Neuronal stem cell (in vitro differentiated cells): ENCODE data around the gene CREB3.
A peak's percentile ranks its signal among the peaks of the same experiment; 100 is the strongest.

ENCODE experiments used
- DNase-seq: peaks from one replicate; pipeline ENCODE4 v3.0.0-alpha.2; 2013; ENCODE audit warnings: low spot score
- H2AFZ ChIP-seq: one replicate; pipeline ENCODE4 v1.6.1; 2013; ENCODE audit warnings: mild to moderate bottlenecking, low read length, inconsistent platforms
- H2AK5ac ChIP-seq: 2 replicates; pipeline ENCODE4 v1.6.1; 2013; ENCODE audit warnings: low read depth, mild to moderate bottlenecking, inconsistent platforms, low read length, moderate library complexity, mixed read lengths
- H2BK120ac ChIP-seq: 2 replicates; pipeline ENCODE4 v1.6.1; 2013; ENCODE audit warnings: low read depth, mild to moderate bottlenecking, inconsistent platforms, low read length, moderate library complexity, mixed read lengths
- H2BK12ac ChIP-seq: one replicate; pipeline ENCODE4 v1.6.1; 2013; ENCODE audit warnings: low read length, inconsistent platforms
- H2BK15ac ChIP-seq: 2 replicates; pipeline ENCODE4 v1.6.1; 2013; ENCODE audit warnings: mild to moderate bottlenecking, low read length, inconsistent platforms, mixed read lengths
- H2BK5ac ChIP-seq: one replicate; pipeline ENCODE4 v1.6.1; 2013; ENCODE audit warnings: inconsistent platforms, mild to moderate bottlenecking, low read length, moderate library complexity
- H3K14ac ChIP-seq: one replicate; pipeline ENCODE4 v1.6.1; 2013; ENCODE audit warnings: low read length, inconsistent platforms
- H3K18ac ChIP-seq: 2 replicates; pipeline ENCODE4 v1.6.1; 2013; ENCODE audit warnings: low read length, inconsistent platforms
- H3K23ac ChIP-seq: 2 replicates; pipeline ENCODE4 v1.6.1; 2013; ENCODE audit warnings: low read depth, mild to moderate bottlenecking, mixed read lengths, low read length, inconsistent platforms; ENCODE audit not compliant: poor library complexity
- H3K27ac ChIP-seq: replicated peaks from 3 replicates; pipeline ENCODE4 v1.5.1; 2013; ENCODE audit warnings: low read length, inconsistent platforms
- H3K27me3 ChIP-seq, 3 experiments: 2 replicates each; pipeline ENCODE4 v1.6.1; 2013; ENCODE audit warnings: low read length in 3 of 3, mild to moderate bottlenecking in 2 of 3, inconsistent platforms in 1 of 3, low read depth in 1 of 3, mixed read lengths in 1 of 3, moderate library complexity in 1 of 3; ENCODE audit not compliant: control insufficient read depth in 3 of 3, insufficient read depth in 3 of 3
- H3K36me3 ChIP-seq, 2 donors: replicated peaks in 1 of 2; 2 replicates each; pipeline ENCODE4 v1.6.1; 2013; ENCODE audit warnings: low read length in 2 of 2; ENCODE audit not compliant: control insufficient read depth in 2 of 2, insufficient read depth in 2 of 2
- H3K4ac ChIP-seq: 2 replicates; pipeline ENCODE4 v1.6.1; 2013; ENCODE audit warnings: inconsistent platforms, mild to moderate bottlenecking, low read length, moderate library complexity
- H3K4me1 ChIP-seq, 2 donors: 1 replicate in 1 of 2; 2 replicates in 1 of 2; pipeline ENCODE4 v1.6.1; 2013; ENCODE audit warnings: low read length in 2 of 2, low read depth in 1 of 2; ENCODE audit not compliant: control insufficient read depth in 2 of 2, insufficient read depth in 1 of 2
- H3K4me2 ChIP-seq: one replicate; pipeline ENCODE4 v1.6.1; 2013; ENCODE audit warnings: mild to moderate bottlenecking, low read length, inconsistent platforms; ENCODE audit not compliant: insufficient read depth, poor library complexity, severe bottlenecking
- H3K4me3 ChIP-seq, 2 donors: 2 replicates each; pipeline ENCODE4 v1.5.1; 2013; ENCODE audit warnings: low read length in 2 of 2, mild to moderate bottlenecking in 2 of 2, inconsistent platforms in 1 of 2, moderate library complexity in 1 of 2
- H3K79me1 ChIP-seq: one replicate; pipeline ENCODE4 v1.6.1; 2013; ENCODE audit warnings: low read depth, mild to moderate bottlenecking, inconsistent platforms, low read length, moderate library complexity
- H3K9ac ChIP-seq: one replicate; pipeline ENCODE4 v1.6.1; 2013; ENCODE audit warnings: mild to moderate bottlenecking, low read depth, low read length, inconsistent platforms; ENCODE audit not compliant: poor library complexity
- H3K9me3 ChIP-seq, 2 donors: replicated peaks in 1 of 2; 2 replicates each; pipeline versions ENCODE3 to v1.6.1; 2013; ENCODE audit warnings: low read length in 2 of 2, mild to moderate bottlenecking in 2 of 2, inconsistent platforms in 1 of 2, low read depth in 1 of 2, mixed read lengths in 1 of 2, moderate library complexity in 1 of 2; ENCODE audit not compliant: control insufficient read depth in 2 of 2, insufficient read depth in 1 of 2
- H4K8ac ChIP-seq: one replicate; pipeline ENCODE4 v1.6.1; 2013; ENCODE audit warnings: low read depth, mild to moderate bottlenecking, inconsistent platforms, low read length, moderate library complexity
- H4K91ac ChIP-seq: one replicate; pipeline ENCODE4 v1.6.1; 2013; ENCODE audit warnings: low read length, low read depth, mild to moderate bottlenecking, inconsistent platforms; ENCODE audit not compliant: poor library complexity
- WGBS, 2 donors: extraction: QIAGEN DNeasy Blood & Tissue Kit; methylation state at CpG; one replicate each; pipeline ENCODE4 v1.1.7; 2013; ENCODE audit warnings: missing lambda C conversion rate in 2 of 2, mixed read lengths in 1 of 2; ENCODE audit not compliant: insufficient read length in 2 of 2, insufficient replicate concordance in 1 of 2; ENCODE audit errors: extremely low coverage in 2 of 2; 5-methylcytosine and 5-hydroxymethylcytosine counted together

The CREB3 gene

DNA sequence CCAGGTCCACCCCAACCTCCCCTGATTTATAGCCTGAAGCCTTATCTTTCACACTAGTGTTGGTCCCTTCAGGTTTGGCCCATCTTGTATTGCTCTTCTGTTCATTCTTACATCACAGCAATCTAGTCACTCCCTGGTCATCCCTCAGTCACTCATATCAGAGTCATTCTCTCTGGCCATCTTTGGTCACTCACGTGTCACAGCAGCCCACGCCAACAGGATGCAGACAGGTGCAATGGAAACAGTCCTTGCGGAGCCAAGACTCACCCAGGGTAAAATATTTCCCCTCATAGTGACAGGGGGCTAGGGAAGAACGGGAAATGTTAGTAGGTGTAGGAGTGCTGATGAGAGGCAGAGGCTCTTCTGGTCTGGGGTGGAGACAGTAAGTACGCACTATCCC is 21.0 kb downstream of the CREB3 start:
- Histone ChIP-seq H3K14ac (no peak overlapping the region), H3K9ac (no peak overlapping the region), H3K27ac (no peak overlapping the region), H2BK12ac (no peak overlapping the region), H3K4ac (no peak overlapping the region), H3K23ac (no peak overlapping the region), H3K4me3 (no peak overlapping the region), H4K91ac (no peak overlapping the region), H2BK120ac (no peak overlapping the region), H2BK5ac (no peak overlapping the region), H3K79me1 (peaks cover 5% of the 10 kb centered on the region), H4K8ac (no peak overlapping the region), H3K18ac (no peak overlapping the region), H2AK5ac (no peak overlapping the region), H3K27me3 (no peaks in the 10 kb centered on the region), H3K4me1 (peaks cover 6 to 7% of the 10 kb centered on the region in 2 donors), H3K9me3 (no peaks in the 10 kb centered on the region), H3K36me3 (peaks cover 34 to 63% of the 10 kb centered on the region in 2 donors), H3K4me2 (no peak overlapping the region), H2BK15ac (no peak overlapping the region), H2AFZ (no peak overlapping the region)
- WGBS, 2 donors: no CpG with 5 or more reads among the region's 5 CpGs
- no peak for DNase-seq

- no peak within 1 kb of the TSS for H3K23ac ChIP-seq
- H2BK12ac ChIP-seq: no peak within 1 kb of the TSS
- H3K79me1 ChIP-seq: peaks cover 5% of the 10 kb centered on the region
- peaks cover 7% of the 10 kb centered on the region in 2 donors for H3K4me1 ChIP-seq
- no peak within 1 kb of the TSS for H3K18ac ChIP-seq
- H3K4ac ChIP-seq: no peak within 1 kb of the TSS
- H2BK120ac ChIP-seq: no peak within 1 kb of the TSS
- no peaks in the 10 kb centered on the region for H3K9me3 ChIP-seq
- H2AFZ ChIP-seq: no peak within 1 kb of the TSS
- H3K4me2 ChIP-seq: no peak within 1 kb of the TSS
- H2BK15ac ChIP-seq: no peak within 1 kb of the TSS
- H4K91ac ChIP-seq: no peak within 1 kb of the TSS
- peaks cover 34 to 63% of the 10 kb centered on the region in 2 donors for H3K36me3 ChIP-seq
- H3K27me3 ChIP-seq: no peaks in the 10 kb centered on the region
- no CpG with 5 or more reads among the region's 3 CpGs for WGBS, 2 donors
- no peak within 1 kb of the TSS for H4K8ac ChIP-seq
- no peak within 1 kb of the TSS for H2AK5ac ChIP-seq
- H3K9ac ChIP-seq: no peak within 1 kb of the TSS
- H3K27ac ChIP-seq: no peak within 1 kb of the TSS
- H3K4me3 ChIP-seq: no peak within 1 kb of the TSS
- H3K14ac ChIP-seq: no peak within 1 kb of the TSS
- no peak for DNase-seq
- H2BK5ac ChIP-seq: no peak within 1 kb of the TSS
Observed at GRCh38 chr9:35754264-35754663, 21.8 kb downstream of the CREB3 start, which contains the start of gene MSMP. MSMP (minus strand) TSS chr9:35754276; CDS start chr9:35754129, 147 bp downstream.

- H3K18ac ChIP-seq: no peak overlapping the region
- no peak overlapping the region for H2BK15ac ChIP-seq
- H3K4me3 ChIP-seq: no peak overlapping the region
- H3K23ac ChIP-seq: no peak overlapping the region
- WGBS, 2 donors: no CpG with 5 or more reads among the region's 4 CpGs
- no peak overlapping the region for H4K8ac ChIP-seq
- H4K91ac ChIP-seq: no peak overlapping the region
- H3K9ac ChIP-seq: no peak overlapping the region
- H2AFZ ChIP-seq: no peak overlapping the region
- H3K27ac ChIP-seq: no peak overlapping the region
- no peaks in the 10 kb centered on the region for H3K27me3 ChIP-seq
- H2BK5ac ChIP-seq: no peak overlapping the region
- no peak overlapping the region for H2BK120ac ChIP-seq
- no peaks in the 10 kb centered on the region for H3K9me3 ChIP-seq
- peaks cover 3% of the 10 kb centered on the region in 2 donors for H3K4me1 ChIP-seq
- H3K14ac ChIP-seq: no peak overlapping the region
- no peak overlapping the region for H2BK12ac ChIP-seq
- H3K79me1 ChIP-seq: no peaks in the 10 kb centered on the region
- no peak overlapping the region for H3K4me2 ChIP-seq
- H3K36me3 ChIP-seq: peaks cover 34 to 63% of the 10 kb centered on the region in 2 donors
- no peak for DNase-seq
- no peak overlapping the region for H3K4ac ChIP-seq
- no peak overlapping the region for H2AK5ac ChIP-seq
Observed at GRCh38 chr9:35755071-35755470, 22.6 kb downstream of the CREB3 start.

GRCh38 chr9:35756275-35757225 is 24.1 kb downstream of the CREB3 start:
- Histone ChIP-seq H2BK5ac (peak overlapping the region; percentile 26), H3K4me3 (peak overlapping the region; percentile 30 to 85), H3K4ac (no peak overlapping the region), H2BK120ac (no peak overlapping the region), H3K9ac (peak overlapping the region; percentile 90), H3K27me3 (no peaks in the 10 kb centered on the region), H3K36me3 (peaks cover 25 to 52% of the 10 kb centered on the region in 2 donors), H3K18ac (peak overlapping the region; percentile 94), H2AFZ (no peak overlapping the region), H4K8ac (no peak overlapping the region), H3K4me2 (peak overlapping the region; percentile 77), H3K9me3 (no peaks in the 10 kb centered on the region), H3K14ac (no peak overlapping the region), H2AK5ac (peak overlapping the region; percentile 60), H2BK12ac (no peak overlapping the region), H4K91ac (no peak overlapping the region), H3K79me1 (no peaks in the 10 kb centered on the region), H3K4me1 (peaks cover 1 to 3% of the 10 kb centered on the region in 2 donors), H2BK15ac (peak overlapping the region; percentile 61), H3K23ac (peak overlapping the region; percentile 77), H3K27ac (peak overlapping the region; percentile 92)
- no CpG with 5 or more reads among the region's 48 CpGs for WGBS, 2 donors
- DNase-seq: peak; percentile 63
